ENCODE measurements around the gene WTIP.

Gene WTIP

GRCh38 chr19:34490141-34490766 is 8.7 kb downstream of the WTIP start:
- H2BK15ac ChIP-seq (ENCODE audit: low read depth, poor library complexity, severe bottlenecking) = no peak overlapping the region

GRCh38 chr19:34493038-34493648 is 11.6 kb downstream of the WTIP start:
- Histone ChIP-seq H3K79me1 (replicated peaks; ENCODE audit: low read length, poor library complexity, severe bottlenecking) (peaks cover 31% of the 10 kb centered on the region), H2BK5ac (ENCODE audit: low read depth, low read length, poor library complexity, severe bottlenecking) (no peak overlapping the region), H3K14ac (ENCODE audit: low read length in 2 of 2) (no peak overlapping the region), H3K4ac (ENCODE audit: low read depth in 1 of 2, low read length in 2 of 2) (no peak overlapping the region), H3K9me3 (ENCODE audit: control insufficient read depth, low read length) (no peaks in the 10 kb centered on the region), H4K8ac (ENCODE audit: low read length) (no peak overlapping the region), H2AFZ (ENCODE audit: low read depth, low read length) (no peak overlapping the region), H3K27me3 (ENCODE audit: control insufficient read depth in 1 of 2, insufficient read depth in 1 of 2, low read length in 2 of 2) (no peaks in the 10 kb centered on the region), H3K4me3 (ENCODE audit: insufficient read depth in 1 of 2, low read depth in 1 of 2, low read length in 2 of 2) (no peak overlapping the region), H2AK5ac (ENCODE audit: low read length, severe bottlenecking) (no peak overlapping the region), H3K27ac (ENCODE audit: low read length, poor library complexity, severe bottlenecking) (no peak overlapping the region), H3K9ac (ENCODE audit: low read length) (no peak overlapping the region), H4K91ac (ENCODE audit: low read length) (no peak overlapping the region), H2BK15ac (ENCODE audit: low read depth, poor library complexity, severe bottlenecking) (no peak overlapping the region), H3K23ac (ENCODE audit: low read length in 2 of 2) (no peak overlapping the region), H3K18ac (ENCODE audit: low read depth in 1 of 2, low read length in 2 of 2) (no peak overlapping the region), H2BK12ac (ENCODE audit: low read length in 2 of 2) (no peak overlapping the region), H3K36me3 (ENCODE audit: control insufficient read depth in 1 of 2, insufficient read depth in 2 of 2, low read depth in 1 of 2, low read length in 2 of 2) (peaks cover 38 to 78% of the 10 kb centered on the region in 2 experiments), H3K4me1 (ENCODE audit: control insufficient read depth, insufficient read depth, low read depth, low read length) (peaks cover 10% of the 10 kb centered on the region), H3K4me2 (ENCODE audit: low read length, poor library complexity, severe bottlenecking) (no peak overlapping the region), H2BK120ac (ENCODE audit: low read depth, low read length) (no peak overlapping the region)
- 96% methylated on average over 25 of the region's 25 CpGs for WGBS
- no peak for DNase-seq

More at GRCh38 chr19:34490141-34490766, 8.7 kb downstream of the WTIP start:
- H3K18ac ChIP-seq (ENCODE audit: low read depth in 1 of 2, low read length in 2 of 2) = no peak overlapping the region
- H2BK120ac ChIP-seq (ENCODE audit: low read depth, low read length) = no peak overlapping the region
- H3K9ac ChIP-seq (ENCODE audit: low read length) = no peak overlapping the region
- no peak overlapping the region for H2AK5ac ChIP-seq (ENCODE audit: low read length, severe bottlenecking)
- no peak overlapping the region for H2BK12ac ChIP-seq (ENCODE audit: low read length in 2 of 2)
- H3K9me3 ChIP-seq (ENCODE audit: control insufficient read depth, low read length) = no peaks in the 10 kb centered on the region
- no peak overlapping the region for H3K4me2 ChIP-seq (ENCODE audit: low read length, poor library complexity, severe bottlenecking)
- H2BK5ac ChIP-seq (ENCODE audit: low read depth, low read length, poor library complexity, severe bottlenecking) = no peak overlapping the region
- H3K27me3 ChIP-seq (ENCODE audit: control insufficient read depth in 1 of 2, insufficient read depth in 1 of 2, low read length in 2 of 2) = no peaks in the 10 kb centered on the region
- no peak for DNase-seq
- WGBS = 96% methylated on average over 19 of the region's 19 CpGs
- peak overlapping the region in 1 of 2 experiments; percentile 18 for H3K14ac ChIP-seq (ENCODE audit: low read length in 2 of 2)
- peaks cover 15% of the 10 kb centered on the region for H3K4me1 ChIP-seq (ENCODE audit: control insufficient read depth, insufficient read depth, low read depth, low read length)
- H3K4me3 ChIP-seq (ENCODE audit: insufficient read depth in 1 of 2, low read depth in 1 of 2, low read length in 2 of 2) = no peak overlapping the region
- H4K91ac ChIP-seq (ENCODE audit: low read length) = no peak overlapping the region
- peaks cover 50% of the 10 kb centered on the region for H3K79me1 ChIP-seq (replicated peaks; ENCODE audit: low read length, poor library complexity, severe bottlenecking)
- H2AFZ ChIP-seq (ENCODE audit: low read depth, low read length) = no peak overlapping the region
- H4K8ac ChIP-seq (ENCODE audit: low read length) = peak overlapping the region; percentile 30
- peak overlapping the region in 1 of 2 experiments; percentile 46 for H3K23ac ChIP-seq (ENCODE audit: low read length in 2 of 2)
- no peak overlapping the region for H3K27ac ChIP-seq (ENCODE audit: low read length, poor library complexity, severe bottlenecking)
- no peak overlapping the region for H3K4ac ChIP-seq (ENCODE audit: low read depth in 1 of 2, low read length in 2 of 2)
- H3K36me3 ChIP-seq (ENCODE audit: control insufficient read depth in 1 of 2, insufficient read depth in 2 of 2, low read depth in 1 of 2, low read length in 2 of 2) = peaks cover 25 to 67% of the 10 kb centered on the region in 2 experiments

GRCh38 chr19:34493649-34494044 is 12.1 kb downstream of the WTIP start:
- H3K14ac ChIP-seq (ENCODE audit: low read length in 2 of 2) = no peak overlapping the region
- WGBS = 99% methylated on average over 7 of the region's 7 CpGs
- H3K18ac ChIP-seq (ENCODE audit: low read depth in 1 of 2, low read length in 2 of 2) = no peak overlapping the region
- H2BK15ac ChIP-seq (ENCODE audit: low read depth, poor library complexity, severe bottlenecking) = no peak overlapping the region
- no peak for DNase-seq
- H4K91ac ChIP-seq (ENCODE audit: low read length) = no peak overlapping the region
- no peak overlapping the region for H2BK12ac ChIP-seq (ENCODE audit: low read length in 2 of 2)
- H3K36me3 ChIP-seq (ENCODE audit: control insufficient read depth in 1 of 2, insufficient read depth in 2 of 2, low read depth in 1 of 2, low read length in 2 of 2) = peaks cover 38 to 80% of the 10 kb centered on the region in 2 experiments
- H4K8ac ChIP-seq (ENCODE audit: low read length) = no peak overlapping the region
- H3K4me2 ChIP-seq (ENCODE audit: low read length, poor library complexity, severe bottlenecking) = no peak overlapping the region
- no peaks in the 10 kb centered on the region for H3K9me3 ChIP-seq (ENCODE audit: control insufficient read depth, low read length)
- peaks cover 27% of the 10 kb centered on the region for H3K79me1 ChIP-seq (replicated peaks; ENCODE audit: low read length, poor library complexity, severe bottlenecking)
- no peak overlapping the region for H2BK5ac ChIP-seq (ENCODE audit: low read depth, low read length, poor library complexity, severe bottlenecking)
- no peak overlapping the region for H3K4ac ChIP-seq (ENCODE audit: low read depth in 1 of 2, low read length in 2 of 2)
- no peak overlapping the region for H3K23ac ChIP-seq (ENCODE audit: low read length in 2 of 2)
- H2AK5ac ChIP-seq (ENCODE audit: low read length, severe bottlenecking) = no peak overlapping the region
- no peak overlapping the region for H2BK120ac ChIP-seq (ENCODE audit: low read depth, low read length)
- H3K4me3 ChIP-seq (ENCODE audit: insufficient read depth in 1 of 2, low read depth in 1 of 2, low read length in 2 of 2) = no peak overlapping the region
- no peaks in the 10 kb centered on the region for H3K27me3 ChIP-seq (ENCODE audit: control insufficient read depth in 1 of 2, insufficient read depth in 1 of 2, low read length in 2 of 2)
- peaks cover 10% of the 10 kb centered on the region for H3K4me1 ChIP-seq (ENCODE audit: control insufficient read depth, insufficient read depth, low read depth, low read length)
- no peak overlapping the region for H3K9ac ChIP-seq (ENCODE audit: low read length)
- H3K27ac ChIP-seq (ENCODE audit: low read length, poor library complexity, severe bottlenecking) = no peak overlapping the region
- no peak overlapping the region for H2AFZ ChIP-seq (ENCODE audit: low read depth, low read length)

- Histone ChIP-seq H2BK5ac (ENCODE audit: low read depth, low read length, poor library complexity, severe bottlenecking) (no peak overlapping the region), H3K4ac (ENCODE audit: low read depth in 1 of 2, low read length in 2 of 2) (no peak overlapping the region), H3K4me3 (ENCODE audit: insufficient read depth in 1 of 2, low read depth in 1 of 2, low read length in 2 of 2) (no peak overlapping the region), H3K4me2 (ENCODE audit: low read length, poor library complexity, severe bottlenecking) (no peak overlapping the region), H3K79me1 (replicated peaks; ENCODE audit: low read length, poor library complexity, severe bottlenecking) (peaks cover 23% of the 10 kb centered on the region), H2BK15ac (ENCODE audit: low read depth, poor library complexity, severe bottlenecking) (no peak overlapping the region), H3K9ac (ENCODE audit: low read length) (no peak overlapping the region), H4K8ac (ENCODE audit: low read length) (no peak overlapping the region), H3K18ac (ENCODE audit: low read depth in 1 of 2, low read length in 2 of 2) (no peak overlapping the region), H3K14ac (ENCODE audit: low read length in 2 of 2) (no peak overlapping the region), H3K27me3 (ENCODE audit: control insufficient read depth in 1 of 2, insufficient read depth in 1 of 2, low read length in 2 of 2) (no peaks in the 10 kb centered on the region), H3K36me3 (ENCODE audit: control insufficient read depth in 1 of 2, insufficient read depth in 2 of 2, low read depth in 1 of 2, low read length in 2 of 2) (peaks cover 38 to 83% of the 10 kb centered on the region in 2 experiments), H3K9me3 (ENCODE audit: control insufficient read depth, low read length) (no peaks in the 10 kb centered on the region), H2AFZ (ENCODE audit: low read depth, low read length) (no peak overlapping the region), H2BK120ac (ENCODE audit: low read depth, low read length) (no peak overlapping the region), H2AK5ac (ENCODE audit: low read length, severe bottlenecking) (no peak overlapping the region), H3K23ac (ENCODE audit: low read length in 2 of 2) (no peak overlapping the region), H4K91ac (ENCODE audit: low read length) (no peak overlapping the region), H3K4me1 (ENCODE audit: control insufficient read depth, insufficient read depth, low read depth, low read length) (peaks cover 6% of the 10 kb centered on the region), H2BK12ac (ENCODE audit: low read length in 2 of 2) (no peak overlapping the region), H3K27ac (ENCODE audit: low read length, poor library complexity, severe bottlenecking) (no peak overlapping the region)
- DNase-seq = no peak
- 97% methylated on average over 11 of the region's 11 CpGs for WGBS
Observed at GRCh38 chr19:34494601-34495000, 13.0 kb downstream of the WTIP start.
